Duodenal mucosa (tissue), 2 donors: Measurements from ENCODE around the gene MIDN.

ENCODE experiments used
- H3K27ac ChIP-seq: one replicate; pipeline ENCODE4 v1.7.0; 2013; ENCODE audit warnings: low read depth, low read length
- H3K27me3 ChIP-seq, 2 donors: one replicate each; pipeline ENCODE4 v1.7.0; 2013; ENCODE audit warnings: low read length in 2 of 2, control low read depth in 1 of 2; ENCODE audit not compliant: insufficient read depth in 2 of 2, control insufficient read depth in 1 of 2
- H3K36me3 ChIP-seq, 2 donors: one replicate each; pipeline ENCODE4 v1.7.0; 2013; ENCODE audit warnings: low read length in 2 of 2, control low read depth in 1 of 2; ENCODE audit not compliant: insufficient read depth in 2 of 2, control insufficient read depth in 1 of 2
- H3K4me1 ChIP-seq, 2 donors: one replicate each; pipeline ENCODE4 v1.7.0; 2013; ENCODE audit warnings: low read length in 2 of 2, control low read depth in 1 of 2; ENCODE audit not compliant: insufficient read depth in 2 of 2, control insufficient read depth in 1 of 2
- H3K4me3 ChIP-seq, 2 donors: one replicate each; pipeline ENCODE4 v1.7.0; 2013; ENCODE audit warnings: low read length in 2 of 2, low read depth in 1 of 2
- H3K9ac ChIP-seq, 2 donors: one replicate each; pipeline ENCODE4 v1.7.0; 2013; ENCODE audit warnings: low read length in 2 of 2, low read depth in 1 of 2
- H3K9me3 ChIP-seq, 2 donors: one replicate each; pipeline ENCODE4 v1.7.0; 2013; ENCODE audit warnings: low read length in 2 of 2, control low read depth in 1 of 2; ENCODE audit not compliant: control insufficient read depth in 1 of 2

Gene MIDN

DNA sequence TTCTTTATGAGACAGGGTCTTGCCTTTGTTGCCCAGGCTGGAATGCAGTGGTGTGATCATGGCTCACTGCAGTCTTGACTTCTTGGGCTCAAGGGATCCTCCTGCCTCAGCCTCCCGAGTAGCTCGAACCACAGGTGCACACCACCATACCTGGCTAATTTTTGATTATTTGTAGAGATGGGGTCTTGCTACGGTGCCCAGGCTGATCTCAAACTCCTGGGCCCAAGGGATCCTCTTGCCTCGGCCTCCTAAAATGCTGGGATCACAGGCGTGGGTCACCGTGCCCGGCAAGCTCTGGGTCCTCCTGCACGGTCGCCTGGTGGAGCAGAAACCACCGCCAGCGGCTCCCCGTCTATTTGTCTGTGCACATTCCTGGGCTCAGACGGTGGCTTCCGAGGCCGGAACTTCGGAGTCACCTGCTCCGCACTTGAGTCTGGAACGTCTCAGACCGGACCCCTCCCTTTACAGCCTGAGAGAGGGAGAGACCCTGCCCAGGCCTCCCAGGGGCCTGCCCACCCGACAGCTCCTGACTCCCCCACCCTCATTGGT, 59.4 kb downstream of the MIDN start:
- Histone ChIP-seq H3K9me3 (no peaks in the 10 kb centered on the region), H3K36me3 (no peaks in the 10 kb centered on the region), H3K27ac (no peak overlapping the region), H3K4me3 (no peak overlapping the region), H3K9ac (no peak overlapping the region), H3K27me3 (peaks cover 0 to 3% of the 10 kb centered on the region in 2 donors), H3K4me1 (peaks cover 0 to 7% of the 10 kb centered on the region in 2 donors)

DNA sequence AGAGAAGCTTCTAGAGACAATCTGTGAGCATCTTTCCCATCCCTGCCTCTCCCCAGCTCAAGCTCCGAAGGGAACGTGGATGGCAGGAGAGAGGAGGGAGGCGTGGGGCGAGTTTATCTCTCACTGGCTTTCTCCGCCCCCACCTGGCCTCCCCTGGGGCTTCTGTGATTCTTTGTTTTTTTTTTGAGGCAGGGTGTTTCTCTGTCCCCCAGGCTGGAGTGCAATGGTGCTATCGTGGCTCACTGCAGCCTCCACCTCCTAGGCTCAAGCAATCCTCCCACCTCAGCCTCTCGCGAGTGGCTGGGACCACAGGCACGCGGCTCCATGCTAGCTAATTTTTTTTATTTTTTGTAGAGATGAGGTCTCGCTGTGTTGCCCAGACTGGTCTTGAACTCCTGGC, 60.3 kb downstream of the MIDN start:
- Histone ChIP-seq H3K4me1 (peaks cover 0 to 13% of the 10 kb centered on the region in 2 donors), H3K27ac (no peak overlapping the region), H3K9ac (no peak overlapping the region), H3K36me3 (no peaks in the 10 kb centered on the region), H3K4me3 (no peak overlapping the region), H3K27me3 (peaks cover under 1 to 4% of the 10 kb centered on the region in 2 donors), H3K9me3 (no peaks in the 10 kb centered on the region)
